ENCODE measurements around the gene IKBKG.

DNA sequence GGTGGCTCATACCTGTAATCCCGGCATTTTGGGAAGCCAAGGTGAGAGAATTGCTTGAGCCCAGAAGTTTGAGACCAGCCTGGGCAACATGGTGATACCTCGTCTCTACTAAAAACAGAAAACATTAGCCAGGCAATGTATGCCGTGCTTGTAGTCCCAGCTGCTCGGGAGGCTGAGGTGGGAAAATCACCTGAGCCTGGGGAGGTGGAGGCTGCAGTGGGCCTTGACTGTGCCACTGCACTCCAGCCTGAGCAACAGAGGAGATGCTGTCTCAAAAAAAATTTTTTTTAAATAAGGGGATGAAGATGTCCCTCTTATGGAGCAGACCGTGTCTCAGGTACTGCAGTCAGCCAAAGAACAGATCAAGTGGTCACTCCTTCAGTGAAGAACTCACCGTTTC is 58.1 kb downstream of the IKBKG start:
- TF ChIP-seq, protein P1, sequence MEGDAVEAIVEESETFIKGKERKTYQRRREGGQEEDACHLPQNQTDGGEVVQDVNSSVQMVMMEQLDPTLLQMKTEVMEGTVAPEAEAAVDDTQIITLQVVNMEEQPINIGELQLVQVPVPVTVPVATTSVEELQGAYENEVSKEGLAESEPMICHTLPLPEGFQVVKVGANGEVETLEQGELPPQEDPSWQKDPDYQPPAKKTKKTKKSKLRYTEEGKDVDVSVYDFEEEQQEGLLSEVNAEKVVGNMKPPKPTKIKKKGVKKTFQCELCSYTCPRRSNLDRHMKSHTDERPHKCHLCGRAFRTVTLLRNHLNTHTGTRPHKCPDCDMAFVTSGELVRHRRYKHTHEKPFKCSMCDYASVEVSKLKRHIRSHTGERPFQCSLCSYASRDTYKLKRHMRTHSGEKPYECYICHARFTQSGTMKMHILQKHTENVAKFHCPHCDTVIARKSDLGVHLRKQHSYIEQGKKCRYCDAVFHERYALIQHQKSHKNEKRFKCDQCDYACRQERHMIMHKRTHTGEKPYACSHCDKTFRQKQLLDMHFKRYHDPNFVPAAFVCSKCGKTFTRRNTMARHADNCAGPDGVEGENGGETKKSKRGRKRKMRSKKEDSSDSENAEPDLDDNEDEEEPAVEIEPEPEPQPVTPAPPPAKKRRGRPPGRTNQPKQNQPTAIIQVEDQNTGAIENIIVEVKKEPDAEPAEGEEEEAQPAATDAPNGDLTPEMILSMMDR (optimal IDR thresholded peaks at IDR 0.05 in 1 of 3, IDR thresholded peaks at IDR 0.05 in 1 of 3, conservative IDR thresholded peaks at IDR 0.05 in 1 of 3; ENCODE audit: extremely low read depth in 1 of 3, insufficient read depth in 2 of 3, low read length in 3 of 3) = no peak
- no peak for TF ChIP-seq EZH2 (IDR thresholded peaks at IDR 0.05; ENCODE audit: low read length)
